OCI-LY3 (cell line): ENCODE results near the gene EDEM1.

ENCODE experiments used
- H2AFZ ChIP-seq: fragments of 200-600, 300-600 bp; shearing (Covaris generic); 2 replicates; pipeline ENCODE4 v1.6.0; 2014; ENCODE audit warnings: antibody characterized with exemption, low read depth, low read length
- H3K27ac ChIP-seq: fragments of 200-600, 300-600 bp; sonication (generic); 2 replicates; pipeline ENCODE4 v1.5.1; 2014; ENCODE audit warnings: mild to moderate bottlenecking, low read length, moderate library complexity, mixed read lengths
- H3K27me3 ChIP-seq: fragments of 200-600, 300-600 bp; sonication (generic); 2 replicates; pipeline ENCODE4 v1.6.1; 2014; ENCODE audit warnings: low read depth, low read length, mixed read lengths
- H3K36me3 ChIP-seq: fragments of 200-600, 300-600 bp; sonication (generic); replicated peaks from 2 replicates; pipeline ENCODE3; 2014; ENCODE audit warnings: low read depth, low read length, mixed read lengths
- H3K4me1 ChIP-seq: fragments of 300-600, 200-600 bp; sonication (generic); 2 replicates; pipeline ENCODE4 v1.6.1; 2014; ENCODE audit warnings: low read length, mixed read lengths
- H3K4me2 ChIP-seq: fragments of 200-600, 300-600 bp; sonication (generic); 2 replicates; pipeline ENCODE4 v1.6.1; 2014; ENCODE audit warnings: low read length, mixed read lengths
- H3K4me3 ChIP-seq: fragments of 300-600, 200-600 bp; sonication (generic); 2 replicates; pipeline ENCODE4 v1.5.1; 2014; ENCODE audit warnings: antibody characterized with exemption, mild to moderate bottlenecking, low read length, moderate library complexity
- H3K79me2 ChIP-seq: fragments of 300-600, 200-600 bp; shearing (Covaris generic); 2 replicates; pipeline ENCODE4 v1.6.1; 2014; ENCODE audit warnings: mild to moderate bottlenecking, low read length, mixed read lengths
- H3K9ac ChIP-seq: fragments of 300-600, 200-600 bp; shearing (Covaris generic); 2 replicates; pipeline ENCODE4 v1.6.0; 2014; ENCODE audit warnings: mild to moderate bottlenecking, low read length, moderate library complexity
- H3K9me3 ChIP-seq: fragments of 200-600, 300-600 bp; shearing (Covaris generic); 2 replicates; pipeline ENCODE4 v1.6.1; 2014; ENCODE audit warnings: low read length, mixed read lengths; ENCODE audit not compliant: insufficient read depth
- H4K20me1 ChIP-seq: fragments of 200-600, 300-600 bp; sonication (generic); 2 replicates; pipeline ENCODE4 v1.6.1; 2016; ENCODE audit warnings: low read length, mixed read lengths; ENCODE audit not compliant: insufficient read depth
- CTCF ChIP-seq: fragments of 200-600, 300-600 bp; sonication (generic); IDR thresholded peaks from 2 replicates; pipeline ENCODE4 v1.5.1; 2014; ENCODE audit warnings: antibody characterized with exemption, low read length, low read depth
- EZH2phosphoT487 ChIP-seq: fragments of 200-600 bp; shearing (Covaris generic); IDR thresholded peaks from 2 replicates; pipeline ENCODE4 v1.6.1; 2018; ENCODE audit warnings: antibody characterized with exemption, mixed run types, low read depth

Gene EDEM1

GRCh38 chr3:5188419-5189221 is 1.1 kb downstream of the EDEM1 start:
- Histone ChIP-seq H2AFZ (no peak overlapping the region), H3K4me3 (peak overlapping the region; percentile 95), H3K4me2 (peak overlapping the region; percentile 76), H3K27ac (peak overlapping the region; percentile 96), H3K9ac (peak overlapping the region; percentile 100), H3K4me1 (peaks cover 44% of the 10 kb centered on the region), H3K27me3 (no peaks in the 10 kb centered on the region), H3K79me2 (peaks cover 61% of the 10 kb centered on the region), H3K36me3 (peaks cover 22% of the 10 kb centered on the region), H4K20me1 (peaks cover 19% of the 10 kb centered on the region), H3K9me3 (no peaks in the 10 kb centered on the region)
- TF ChIP-seq CTCF: no peak
- TF ChIP-seq EZH2phosphoT487: no peak

- Histone ChIP-seq H4K20me1 (peaks cover 35% of the 10 kb centered on the region), H2AFZ (no peak overlapping the region), H3K36me3 (peaks cover 35% of the 10 kb centered on the region), H3K79me2 (peaks cover 78% of the 10 kb centered on the region), H3K9ac (peak overlapping the region; percentile 100), H3K9me3 (no peaks in the 10 kb centered on the region), H3K4me1 (peaks cover 60% of the 10 kb centered on the region), H3K4me3 (peak overlapping the region; percentile 95), H3K27ac (peak overlapping the region; percentile 96), H3K27me3 (no peaks in the 10 kb centered on the region), H3K4me2 (peak overlapping the region; percentile 76)
- no peak for TF ChIP-seq CTCF
- no peak for TF ChIP-seq EZH2phosphoT487
Observed at GRCh38 chr3:5190147-5190791, 2.8 kb downstream of the EDEM1 start.

GRCh38 chr3:5191555-5192304 is 4.2 kb downstream of the EDEM1 start:
- peak overlapping the region; percentile 57 for H3K9ac ChIP-seq
- H2AFZ ChIP-seq: no peak overlapping the region
- peaks cover 65% of the 10 kb centered on the region for H3K4me1 ChIP-seq
- peak overlapping the region; percentile 95 for H3K4me3 ChIP-seq
- H3K4me2 ChIP-seq: peak overlapping the region; percentile 76
- H3K36me3 ChIP-seq: peaks cover 47% of the 10 kb centered on the region
- peaks cover 92% of the 10 kb centered on the region for H3K79me2 ChIP-seq
- H3K27ac ChIP-seq: peak overlapping the region; percentile 96
- TF ChIP-seq CTCF: no peak
- TF ChIP-seq EZH2phosphoT487: no peak
- peaks cover 41% of the 10 kb centered on the region for H4K20me1 ChIP-seq
- H3K27me3 ChIP-seq: no peaks in the 10 kb centered on the region
- no peaks in the 10 kb centered on the region for H3K9me3 ChIP-seq
